Bronchus fibroblast of lung (primary cell): Measurements from ENCODE around the gene TNRC6A. TPM values are rescaled to one million over a fixed set of nuclear protein-coding genes. Genes with fewer than 3 reads are reported as not detected.

Experiments used
- total RNA-seq: library from RNA; depleted of rRNA; stranded (reverse); fragments of >200 nt; gene quantifications from 2 replicates; pipeline ENCODE4 v1.2.3, GENCODE V29; 2015

The TNRC6A gene
- total RNA-seq: 23.0 and 26.5 TPM in 2 replicates

GRCh38 chr16:24729243-24729950, at the start of gene TNRC6A:
TSS of gene TNRC6A (plus strand) at chr16:24729651. CDS start at chr16:24729842, 191 bp downstream.

GRCh38 chr16:24845726-24846547, 116.5 kb downstream of the TNRC6A start, which contains the start of gene SLC5A11:
TSS of gene SLC5A11 (plus strand) at chr16:24845963. CDS start at chr16:24858644, 12,681 bp downstream.

Other genes with a start within 250 kb of the TNRC6A start
- 9.7 and 14.0 TPM in 2 replicates for gene RBBP6, start 190.1 kb upstream of the TNRC6A start, total RNA-seq
- gene SLC5A11, start 116.3 kb downstream of the TNRC6A start, total RNA-seq: not detected in 2 replicates